ENCODE measurements around the gene LRP1B. TPM values are rescaled to one million over a fixed set of nuclear protein-coding genes. Genes with fewer than 3 reads are reported as not detected.

Gene LRP1B
- total and polyA plus RNA-seq, 2 of the 8 experiments (the other 6 are each of a cell fraction or from before 2014, with no cell fraction given) = 0.03 TPM; not detected in 1

GRCh38 chr2:140504601-140505000 lies 1626.2 kb downstream of the LRP1B start:
- 93 to 100% methylated on average over 2 of the region's 2 CpGs for whole genome bisulfite sequencing, 2 experiments (ENCODE audit: extremely low coverage in 1 of 2, insufficient coverage in 1 of 2, insufficient read length in 1 of 2, insufficient replicate concordance in 2 of 2, low coverage in 1 of 2, low lambda C conversion rate in 2 of 2, missing lambda C conversion rate in 1 of 2)

More at GRCh38 chr2:140504601-140505000, 1626.2 kb downstream of the LRP1B start:
- H3K18ac ChIP-seq (ENCODE audit: extremely low read depth, low read length) = no peak overlapping the region
- H3K4me3 ChIP-seq (ENCODE audit: extremely low read depth in 1 of 4, insufficient read depth in 2 of 4, low read depth in 3 of 4, low read length in 4 of 4) = no peak overlapping the region
- no peak overlapping the region for H2AK5ac ChIP-seq (ENCODE audit: low read depth, low read length)
- H4K5ac ChIP-seq (ENCODE audit: insufficient read length, low read depth, low read length) = no peak overlapping the region
- no peaks in the 10 kb centered on the region for H3K23me2 ChIP-seq (ENCODE audit: low read depth, low read length)
- POLR2A ChIA-PET (ENCODE audit: partially characterized antibody) = no interaction called here
- no peak overlapping the region for H2BK120ac ChIP-seq (replicated peaks; ENCODE audit: low read depth, low read length)
- no peak for FAIRE-seq
- no peak overlapping the region for H4K91ac ChIP-seq (replicated peaks; ENCODE audit: insufficient read length, low read length)
- H3K23ac ChIP-seq (ENCODE audit: insufficient read length) = no peak overlapping the region
- no peak overlapping the region for H2BK5ac ChIP-seq (ENCODE audit: low read depth, low read length)
- H2BK12ac ChIP-seq (ENCODE audit: low read depth, low read length) = no peak overlapping the region
- H3K14ac ChIP-seq (ENCODE audit: insufficient read length) = no peak overlapping the region
- H3K9me3 ChIP-seq (ENCODE audit: insufficient read depth in 2 of 2, low read depth in 1 of 2, low read length in 1 of 2) = no peaks in the 10 kb centered on the region
- CTCF ChIA-PET (ENCODE audit: partially characterized antibody) = no interaction called here
- H2BK15ac ChIP-seq (ENCODE audit: low read length) = no peak overlapping the region
- H3K27me3 ChIP-seq (replicated peaks in 1 of 4; ENCODE audit: control insufficient read depth in 3 of 4, extremely low read depth in 1 of 4, insufficient read depth in 3 of 4, low read length in 3 of 4) = no peaks in the 10 kb centered on the region
- H4K20me1 ChIP-seq (replicated peaks in 1 of 2; ENCODE audit: control insufficient read depth in 1 of 2, insufficient read depth in 2 of 2, low read length in 2 of 2) = no peaks in the 10 kb centered on the region
- no peak for TF ChIP-seq MAFK (IDR thresholded peaks at IDR 0.05; ENCODE audit: low read depth, low read length)
- no peak for TF ChIP-seq YY1 (IDR thresholded peaks at IDR 0.05; ENCODE audit: low read depth, low read length)
- no peak for TF ChIP-seq RAD21 (IDR thresholded peaks at IDR 0.05 in 1 of 2, conservative IDR thresholded peaks at IDR 0.05 in 1 of 2; ENCODE audit: low read depth in 2 of 2, low read length in 2 of 2)
- no peak for TF ChIP-seq KDM4A (IDR thresholded peaks at IDR 0.05; ENCODE audit: low read depth, low read length, severe bottlenecking)
- TF ChIP-seq, protein P1, sequence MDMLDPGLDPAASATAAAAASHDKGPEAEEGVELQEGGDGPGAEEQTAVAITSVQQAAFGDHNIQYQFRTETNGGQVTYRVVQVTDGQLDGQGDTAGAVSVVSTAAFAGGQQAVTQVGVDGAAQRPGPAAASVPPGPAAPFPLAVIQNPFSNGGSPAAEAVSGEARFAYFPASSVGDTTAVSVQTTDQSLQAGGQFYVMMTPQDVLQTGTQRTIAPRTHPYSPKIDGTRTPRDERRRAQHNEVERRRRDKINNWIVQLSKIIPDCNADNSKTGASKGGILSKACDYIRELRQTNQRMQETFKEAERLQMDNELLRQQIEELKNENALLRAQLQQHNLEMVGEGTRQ (IDR thresholded peaks at IDR 0.05; ENCODE audit: low read length) = no peak
- no peak for TF ChIP-seq RBBP5 (IDR thresholded peaks at IDR 0.05; ENCODE audit: borderline replicate concordance, low read depth, low read length)
- no peak for TF ChIP-seq KDM5A (IDR thresholded peaks at IDR 0.05; ENCODE audit: low read length)
- no peak for TF ChIP-seq TCF12 (IDR thresholded peaks at IDR 0.05; ENCODE audit: low read depth, low read length)
- no peak for TF ChIP-seq CREB1 (IDR thresholded peaks at IDR 0.05)
- H3K4me1 ChIP-seq (replicated peaks in 1 of 4; ENCODE audit: control insufficient read depth in 3 of 4, insufficient read depth in 4 of 4, low read length in 3 of 4) = no peaks in the 10 kb centered on the region
- H3K79me1 ChIP-seq (ENCODE audit: low read depth, low read length) = no peaks in the 10 kb centered on the region
- no peaks in the 10 kb centered on the region for H3K36me3 ChIP-seq (ENCODE audit: control insufficient read depth in 2 of 4, insufficient read depth in 4 of 4, low read length in 3 of 4)
- no peaks in the 10 kb centered on the region for H3K79me2 ChIP-seq (ENCODE audit: control insufficient read depth in 1 of 2, insufficient read depth in 2 of 2, low read length in 2 of 2)
- H3K27ac ChIP-seq (ENCODE audit: low read depth, low read length) = no peak overlapping the region
- H3K56ac ChIP-seq (replicated peaks; ENCODE audit: insufficient read length, low read depth, low read length) = peak overlapping the region; percentile 83
- no peak for DNase-seq (ENCODE audit: low read depth in 1 of 2, low spot score in 2 of 2)
- no peak overlapping the region for H3K4me2 ChIP-seq (ENCODE audit: insufficient read depth in 1 of 2, low read depth in 2 of 2, low read length in 2 of 2)
- no peak overlapping the region for H2BK20ac ChIP-seq (ENCODE audit: low read length)
- H3K9ac ChIP-seq (replicated peaks in 1 of 4; ENCODE audit: extremely low read depth in 1 of 4, low read depth in 3 of 4, low read length in 3 of 4) = no peak overlapping the region
- no peak overlapping the region for H3K4ac ChIP-seq (replicated peaks; ENCODE audit: insufficient read length, low read depth, low read length)
- no peak overlapping the region for H2AFZ ChIP-seq (ENCODE audit: low read length)
- H4K8ac ChIP-seq (ENCODE audit: extremely low read depth, insufficient read depth, low read length) = no peak overlapping the region

Measured in H1 (cell line).